ENCODE results near the gene LEMD2. TPM values are rescaled to one million over a fixed set of nuclear protein-coding genes. Genes with fewer than 3 reads are reported as not detected.

LEMD2 gene
- total and polyA plus RNA-seq, 9 of the 15 experiments (the other 6 are each of a cell fraction or from before 2014, with no cell fraction given) = 0.32 to 46.3 (median 30.8) TPM

- TF ChIP-seq LARP7 (IDR thresholded peaks at IDR 0.05) = no peak
- WGBS (ENCODE audit: insufficient coverage, low coverage, missing lambda C conversion rate) = 4% methylated on average over 2 of the region's 2 CpGs
- no peak overlapping the region for H2AFZ ChIP-seq (ENCODE audit: low read depth, low read length)
- H3K9me3 ChIP-seq (replicated peaks; ENCODE audit: control insufficient read depth, insufficient read depth, low read depth, low read length) = no peaks in the 10 kb centered on the region
- POLR2A ChIA-PET = interaction anchor here (0.5 kb wide), 1 partner anchor 881 kb away, joined by 3 read pairs; no protein-coding TSS in a partner anchor
- H3K27ac ChIP-seq (ENCODE audit: extremely low read depth, low read depth, low read length) = no peak overlapping the region
- no peaks in the 10 kb centered on the region for H3K9me1 ChIP-seq (ENCODE audit: control insufficient read depth, insufficient read depth, low read length)
- FAIRE-seq = no peak
- peaks cover 48 to 72% of the 10 kb centered on the region in 2 experiments for H3K27me3 ChIP-seq (ENCODE audit: control insufficient read depth in 2 of 2, insufficient read depth in 2 of 2, low read length in 2 of 2)
- intact Hi-C loops (cut with micrococcal nuclease) (no loop called here), in situ Hi-C loops (cut with MboI) (no loop called here)
- no peak for DNase-seq (ENCODE audit: extremely low read depth in 1 of 4, low spot score in 3 of 4)
- CTCF ChIA-PET (ENCODE audit: low intra/inter-chr PET ratio) = no interaction called here
- no peaks in the 10 kb centered on the region for H3K79me2 ChIP-seq (ENCODE audit: control insufficient read depth, insufficient read depth, low read length)
- no TSS peak for BruUV-seq (replicated peaks)
- no peaks in the 10 kb centered on the region for H3K36me3 ChIP-seq (ENCODE audit: control insufficient read depth, insufficient read depth, low read length)
- H3K9ac ChIP-seq (ENCODE audit: insufficient read depth in 1 of 2, low read depth in 2 of 2, low read length in 2 of 2) = no peak overlapping the region
- H4K20me1 ChIP-seq (replicated peaks; ENCODE audit: control insufficient read depth, insufficient read depth, low read length) = peaks cover 6% of the 10 kb centered on the region; the same call in 1 of the 2 replicates
- peaks cover 0 to 3% of the 10 kb centered on the region in 2 experiments; a peak in 1 of 5 replicates for H3K4me1 ChIP-seq (replicated peaks in 1 of 2; ENCODE audit: control insufficient read depth in 2 of 2, insufficient read depth in 2 of 2, low read length in 2 of 2)
- no peak overlapping the region for H3K4me3 ChIP-seq
- no peak for ATAC-seq
- no peak overlapping the region for H3K4me2 ChIP-seq (ENCODE audit: insufficient read depth, low read length)
Observed at GRCh38 chr6:33809594-33809993, 20.7 kb upstream of the LEMD2 start.

DNA sequence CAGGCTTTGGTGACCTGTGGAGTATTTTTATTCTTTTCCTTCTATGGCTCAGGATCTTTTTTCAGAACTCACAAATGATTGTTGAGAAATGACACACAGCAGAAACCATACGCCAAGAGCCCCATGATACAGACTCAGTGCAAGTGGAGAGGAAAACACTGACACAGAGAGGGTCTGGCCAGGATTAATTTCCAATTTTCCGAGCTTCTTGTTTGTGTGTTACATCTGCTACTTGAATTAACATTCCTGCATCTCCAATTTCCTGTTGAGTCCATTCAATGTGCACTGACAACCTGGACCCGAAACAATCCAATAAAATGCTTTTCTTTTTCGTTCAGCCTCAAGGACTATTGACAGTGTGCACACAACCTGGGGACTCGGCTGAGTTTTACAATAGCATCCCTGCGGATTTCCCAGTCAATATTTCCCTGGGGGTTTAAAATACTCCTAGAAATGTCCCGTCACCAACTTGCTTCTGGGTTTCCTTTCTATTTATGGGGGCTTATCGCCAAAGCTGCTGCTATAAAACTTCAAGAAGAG is 19.8 kb upstream of the LEMD2 start:
- intact Hi-C loops (cut with micrococcal nuclease) = no loop called here
- WGBS (ENCODE audit: insufficient coverage, low coverage, missing lambda C conversion rate) = under 1% methylated on average over 8 of the region's 8 CpGs
- Histone ChIP-seq H3K4me2 (ENCODE audit: insufficient read depth, low read length) (no peak overlapping the region), H3K9me3 (replicated peaks; ENCODE audit: control insufficient read depth, insufficient read depth, low read depth, low read length) (no peaks in the 10 kb centered on the region), H3K79me2 (ENCODE audit: control insufficient read depth, insufficient read depth, low read length) (no peaks in the 10 kb centered on the region), H3K27ac (ENCODE audit: extremely low read depth, low read depth, low read length) (no peak overlapping the region), H2AFZ (ENCODE audit: low read depth, low read length) (no peak overlapping the region), H3K4me3 (no peak overlapping the region), H3K27me3 (ENCODE audit: control insufficient read depth in 2 of 2, insufficient read depth in 2 of 2, low read length in 2 of 2) (peaks cover 51 to 72% of the 10 kb centered on the region in 2 experiments), H3K9ac (ENCODE audit: insufficient read depth in 1 of 2, low read depth in 2 of 2, low read length in 2 of 2) (no peak overlapping the region), H3K36me3 (ENCODE audit: control insufficient read depth, insufficient read depth, low read length) (no peaks in the 10 kb centered on the region), H4K20me1 (replicated peaks; ENCODE audit: control insufficient read depth, insufficient read depth, low read length) (peaks cover 6% of the 10 kb centered on the region), H3K9me1 (ENCODE audit: control insufficient read depth, insufficient read depth, low read length) (no peaks in the 10 kb centered on the region), H3K4me1 (replicated peaks in 1 of 2; ENCODE audit: control insufficient read depth in 2 of 2, insufficient read depth in 2 of 2, low read length in 2 of 2) (0 out of 5 replicates have a peak, but pooled peaks cover 0 to under 1% of the 10 kb centered on the region in 2 experiments)
- no peak for FAIRE-seq
- ATAC-seq = no peak
- DNase-seq (ENCODE audit: extremely low read depth in 1 of 4, low spot score in 3 of 4) = no peak
- POLR2A ChIA-PET = no interaction called here
- CTCF ChIA-PET (ENCODE audit: low intra/inter-chr PET ratio) = no interaction called here
- in situ Hi-C loops (cut with MboI) = no loop called here
- BruUV-seq (replicated peaks) = no TSS peak
- TF ChIP-seq, protein P1, sequence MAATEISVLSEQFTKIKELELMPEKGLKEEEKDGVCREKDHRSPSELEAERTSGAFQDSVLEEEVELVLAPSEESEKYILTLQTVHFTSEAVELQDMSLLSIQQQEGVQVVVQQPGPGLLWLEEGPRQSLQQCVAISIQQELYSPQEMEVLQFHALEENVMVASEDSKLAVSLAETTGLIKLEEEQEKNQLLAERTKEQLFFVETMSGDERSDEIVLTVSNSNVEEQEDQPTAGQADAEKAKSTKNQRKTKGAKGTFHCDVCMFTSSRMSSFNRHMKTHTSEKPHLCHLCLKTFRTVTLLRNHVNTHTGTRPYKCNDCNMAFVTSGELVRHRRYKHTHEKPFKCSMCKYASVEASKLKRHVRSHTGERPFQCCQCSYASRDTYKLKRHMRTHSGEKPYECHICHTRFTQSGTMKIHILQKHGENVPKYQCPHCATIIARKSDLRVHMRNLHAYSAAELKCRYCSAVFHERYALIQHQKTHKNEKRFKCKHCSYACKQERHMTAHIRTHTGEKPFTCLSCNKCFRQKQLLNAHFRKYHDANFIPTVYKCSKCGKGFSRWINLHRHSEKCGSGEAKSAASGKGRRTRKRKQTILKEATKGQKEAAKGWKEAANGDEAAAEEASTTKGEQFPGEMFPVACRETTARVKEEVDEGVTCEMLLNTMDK (IDR thresholded peaks at IDR 0.05; ENCODE audit: borderline replicate concordance, insufficient read depth, low read depth, low read length, poor library complexity, severe bottlenecking) = no peak
- no peak for TF ChIP-seq PRPF4 (IDR thresholded peaks at IDR 0.05; ENCODE audit: insufficient read depth, low read depth, low read length, poor library complexity, severe bottlenecking)
- TF ChIP-seq CBX2 (IDR thresholded peaks at IDR 0.05; ENCODE audit: insufficient read depth, low read length, poor library complexity, severe bottlenecking) = no peak
- TF ChIP-seq FIP1L1 (IDR thresholded peaks at IDR 0.05; ENCODE audit: low read depth, low read length, poor library complexity, severe bottlenecking) = no peak
- no peak for TF ChIP-seq ZNF436 (CRISPR knock-in tag; IDR thresholded peaks at IDR 0.05)
- no peak for TF ChIP-seq SMAD2 (IDR thresholded peaks at IDR 0.05; ENCODE audit: low read depth, low read length)
- TF ChIP-seq, protein P2, sequence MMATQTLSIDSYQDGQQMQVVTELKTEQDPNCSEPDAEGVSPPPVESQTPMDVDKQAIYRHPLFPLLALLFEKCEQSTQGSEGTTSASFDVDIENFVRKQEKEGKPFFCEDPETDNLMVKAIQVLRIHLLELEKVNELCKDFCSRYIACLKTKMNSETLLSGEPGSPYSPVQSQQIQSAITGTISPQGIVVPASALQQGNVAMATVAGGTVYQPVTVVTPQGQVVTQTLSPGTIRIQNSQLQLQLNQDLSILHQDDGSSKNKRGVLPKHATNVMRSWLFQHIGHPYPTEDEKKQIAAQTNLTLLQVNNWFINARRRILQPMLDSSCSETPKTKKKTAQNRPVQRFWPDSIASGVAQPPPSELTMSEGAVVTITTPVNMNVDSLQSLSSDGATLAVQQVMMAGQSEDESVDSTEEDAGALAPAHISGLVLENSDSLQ (IDR thresholded peaks at IDR 0.05) = no peak
- TF ChIP-seq SP1 (CRISPR knock-in tag; IDR thresholded peaks at IDR 0.05) = no peak
- no peak for TF ChIP-seq CBFA2T2 (conservative IDR thresholded peaks at IDR 0.05)
- TF ChIP-seq ZBTB8A (IDR thresholded peaks at IDR 0.05; ENCODE audit: partially characterized antibody) = no peak
- TF ChIP-seq TSC22D4 (tag; IDR thresholded peaks at IDR 0.05) = no peak
- TF ChIP-seq ZNF253 (CRISPR knock-in tag; conservative IDR thresholded peaks at IDR 0.05) = no peak
- no peak for TF ChIP-seq FOXJ2 (tag; IDR thresholded peaks at IDR 0.05)

Data from K562 (cell line).